GM18507 (cell line): ENCODE data around the gene CACNA2D4.

Experiments used
- DNase-seq: peaks from one replicate; pipeline ENCODE4 v3.0.0; 2011; ENCODE audit warnings: low read depth; ENCODE audit not compliant: insufficient read length; ENCODE audit errors: extremely low spot score
- FAIRE-seq: peaks from 2 replicates; lab custom pipeline; 2011; peaks lifted over from hg19 to GRCh38; lab: Jason Lieb, UNC

CACNA2D4 gene

GRCh38 chr12:1904875-1905274, 13.6 kb downstream of the CACNA2D4 start:
- FAIRE-seq: no peak
- no peak for DNase-seq

- FAIRE-seq (no peak), DNase-seq (no peak)
Measured at GRCh38 chr12:1896964-1897363, 21.5 kb downstream of the CACNA2D4 start.

GRCh38 chr12:1890810-1891209, 27.6 kb downstream of the CACNA2D4 start:
- DNase-seq (no peak), FAIRE-seq (no peak)

GRCh38 chr12:1890119-1890703, 28.2 kb downstream of the CACNA2D4 start:
- DNase-seq (no peak), FAIRE-seq (no peak)

GRCh38 chr12:1888923-1889322, 29.5 kb downstream of the CACNA2D4 start:
- no peak for DNase-seq
- no peak for FAIRE-seq

- FAIRE-seq: no peak
- DNase-seq: no peak
Measured at GRCh38 chr12:1886396-1887008, 31.9 kb downstream of the CACNA2D4 start.

GRCh38 chr12:1885599-1886245, 32.7 kb downstream of the CACNA2D4 start:
- DNase-seq: no peak

GRCh38 chr12:1885082-1885596, 33.3 kb downstream of the CACNA2D4 start:
- FAIRE-seq (no peak), DNase-seq (no peak)

More at GRCh38 chr12:1885599-1886245, 32.7 kb downstream of the CACNA2D4 start:
- FAIRE-seq: no peak

GRCh38 chr12:1884651-1885050, 33.8 kb downstream of the CACNA2D4 start:
- DNase-seq: no peak
- no peak for FAIRE-seq

GRCh38 chr12:1883513-1883912, 34.9 kb downstream of the CACNA2D4 start:
- DNase-seq (no peak), FAIRE-seq (no peak)

GRCh38 chr12:1882850-1883470, 35.5 kb downstream of the CACNA2D4 start:
- FAIRE-seq (no peak), DNase-seq (no peak)

- FAIRE-seq (no peak), DNase-seq (no peak)
Measured at GRCh38 chr12:1882405-1882804, 36.0 kb downstream of the CACNA2D4 start.

- DNase-seq (no peak), FAIRE-seq (no peak)
Measured at GRCh38 chr12:1881936-1882335, 36.5 kb downstream of the CACNA2D4 start.

GRCh38 chr12:1881301-1881700, 37.2 kb downstream of the CACNA2D4 start:
- DNase-seq (no peak), FAIRE-seq (no peak)

GRCh38 chr12:1880876-1881275, 37.6 kb downstream of the CACNA2D4 start:
- DNase-seq (no peak), FAIRE-seq (no peak)

GRCh38 chr12:1880153-1880845, 38.2 kb downstream of the CACNA2D4 start:
- no peak for DNase-seq
- no peak for FAIRE-seq

GRCh38 chr12:1879633-1880032, 38.8 kb downstream of the CACNA2D4 start:
- FAIRE-seq: no peak
- DNase-seq: no peak

GRCh38 chr12:1878695-1879094, 39.8 kb downstream of the CACNA2D4 start:
- FAIRE-seq: no peak
- DNase-seq: no peak

- FAIRE-seq (no peak), DNase-seq (no peak)
Measured at GRCh38 chr12:1878214-1878613, 40.2 kb downstream of the CACNA2D4 start.
